DOHH2 (cell line): Measurements from ENCODE around the gene AMH.
A peak's percentile ranks its signal among the peaks of the same experiment; 100 is the strongest.

Source experiments
- H3F3A ChIP-seq: fragments of 200-600 bp; sonication (generic), shearing (Covaris generic); 2 replicates; pipeline ENCODE4 v1.6.0; 2016; ENCODE audit warnings: antibody characterized with exemption, mild to moderate bottlenecking; ENCODE audit not compliant: control insufficient read depth, insufficient read depth
- H3K27ac ChIP-seq: fragments of 200-600 bp; sonication (generic); 2 replicates; pipeline ENCODE4 v1.5.1; 2014; ENCODE audit warnings: low read depth, mild to moderate bottlenecking, low read length, moderate library complexity
- H3K27me3 ChIP-seq: fragments of 200-600 bp; sonication (generic); 2 replicates; pipeline ENCODE4 v1.6.1; 2014; ENCODE audit warnings: mild to moderate bottlenecking, low read length, mixed read lengths; ENCODE audit not compliant: control insufficient read depth
- H3K36me3 ChIP-seq: fragments of 200-600 bp; sonication (generic); 2 replicates; pipeline ENCODE4 v1.6.1; 2014; ENCODE audit warnings: mild to moderate bottlenecking, low read length, moderate library complexity, mixed read lengths; ENCODE audit not compliant: control insufficient read depth
- H3K4me1 ChIP-seq: fragments of 200-600 bp; sonication (generic); 2 replicates; pipeline ENCODE4 v1.6.1; 2014; ENCODE audit warnings: mild to moderate bottlenecking, low read length, mixed read lengths; ENCODE audit not compliant: control insufficient read depth
- H3K4me2 ChIP-seq: fragments of 200-600 bp; sonication (generic); 2 replicates; pipeline ENCODE4 v1.6.0; 2014; ENCODE audit warnings: mild to moderate bottlenecking, low read length, moderate library complexity
- H3K4me3 ChIP-seq: fragments of 200-600 bp; sonication (generic); 2 replicates; pipeline ENCODE4 v1.5.1; 2014; ENCODE audit warnings: mild to moderate bottlenecking, low read length, mixed read lengths
- H3K79me2 ChIP-seq: fragments of 200-600 bp; sonication (generic); 2 replicates; pipeline ENCODE4 v1.6.1; 2014; ENCODE audit warnings: mild to moderate bottlenecking, low read length, mixed read lengths; ENCODE audit not compliant: control insufficient read depth
- H3K9me2 ChIP-seq: fragments of 200-600 bp; sonication (generic); replicated peaks from 2 replicates; pipeline ENCODE4 v1.6.1; 2014; ENCODE audit warnings: mild to moderate bottlenecking, low read length, mixed read lengths; ENCODE audit not compliant: control insufficient read depth
- H3K9me3 ChIP-seq: fragments of 200-600 bp; sonication (generic); 2 replicates; pipeline ENCODE4 v1.6.1; 2014; ENCODE audit warnings: antibody characterized with exemption, low read length, mixed read lengths; ENCODE audit not compliant: control insufficient read depth, insufficient read depth
- H4K20me1 ChIP-seq: fragments of 200-600 bp; sonication (generic); 2 replicates; pipeline ENCODE4 v1.6.0; 2014; ENCODE audit warnings: low read depth, mild to moderate bottlenecking, antibody characterized with exemption, low read length, moderate library complexity; ENCODE audit not compliant: control insufficient read depth, insufficient read depth
- EZH2phosphoT487 ChIP-seq: fragments of 200-600 bp; sonication (generic); IDR thresholded peaks from 2 replicates; pipeline ENCODE4 v1.6.1; 2017; ENCODE audit warnings: borderline replicate concordance, mild to moderate bottlenecking, antibody characterized with exemption, low read length, moderate library complexity, mixed read lengths
- TF ChIP-seq, protein P1 (sequence below): fragments of 200-600 bp; sonication (generic); IDR thresholded peaks from one replicate; pipeline ENCODE4 v1.5.1; 2014; ENCODE audit warnings: antibody characterized with exemption, mild to moderate bottlenecking, low read depth, low read length; ENCODE audit not compliant: poor library complexity, severe bottlenecking

Gene AMH

DNA sequence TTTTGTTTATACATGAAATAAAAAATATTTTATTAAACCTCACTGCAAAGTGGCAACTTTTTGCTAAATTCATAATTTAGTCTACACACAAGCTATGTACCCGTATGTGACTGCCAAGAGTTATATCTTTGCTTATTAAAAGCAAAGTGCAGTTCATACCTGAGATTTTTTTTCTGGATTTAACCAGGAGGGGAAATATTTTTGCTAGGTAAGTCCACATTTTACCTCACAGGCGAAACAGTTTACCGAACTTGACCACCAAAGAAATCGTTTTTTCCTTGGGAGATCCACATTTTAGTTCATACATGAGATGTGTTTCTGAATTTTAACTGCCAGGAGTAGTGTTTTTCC, 19.3 kb downstream of the AMH start:
- Histone ChIP-seq H3K4me1 (peaks cover 67% of the 10 kb centered on the region), H3K27ac (peak overlapping the region; percentile 20; the same call in 1 of the 2 replicates)

DNA sequence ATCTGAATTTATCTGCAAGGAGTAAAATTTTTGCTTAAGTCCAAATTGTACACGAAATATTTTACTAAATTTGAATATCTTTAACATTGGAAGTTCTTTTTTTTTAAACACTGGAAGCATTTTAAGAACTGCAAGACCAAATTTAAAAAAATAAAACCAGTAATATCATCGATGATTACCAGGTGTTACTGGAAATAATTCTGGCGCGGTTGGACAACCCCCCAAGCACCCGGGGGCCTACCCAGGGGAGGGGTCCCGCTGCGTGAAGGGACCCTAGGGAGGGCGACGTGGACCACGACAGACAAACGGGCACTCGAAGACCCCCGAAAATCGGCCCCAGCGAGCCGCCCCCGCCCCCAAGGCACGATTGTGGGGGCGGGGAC, 19.7 kb downstream of the AMH start:
- H3K27ac ChIP-seq = peak overlapping the region; percentile 20; the same call in 1 of the 2 replicates
- TF ChIP-seq, protein P1, sequence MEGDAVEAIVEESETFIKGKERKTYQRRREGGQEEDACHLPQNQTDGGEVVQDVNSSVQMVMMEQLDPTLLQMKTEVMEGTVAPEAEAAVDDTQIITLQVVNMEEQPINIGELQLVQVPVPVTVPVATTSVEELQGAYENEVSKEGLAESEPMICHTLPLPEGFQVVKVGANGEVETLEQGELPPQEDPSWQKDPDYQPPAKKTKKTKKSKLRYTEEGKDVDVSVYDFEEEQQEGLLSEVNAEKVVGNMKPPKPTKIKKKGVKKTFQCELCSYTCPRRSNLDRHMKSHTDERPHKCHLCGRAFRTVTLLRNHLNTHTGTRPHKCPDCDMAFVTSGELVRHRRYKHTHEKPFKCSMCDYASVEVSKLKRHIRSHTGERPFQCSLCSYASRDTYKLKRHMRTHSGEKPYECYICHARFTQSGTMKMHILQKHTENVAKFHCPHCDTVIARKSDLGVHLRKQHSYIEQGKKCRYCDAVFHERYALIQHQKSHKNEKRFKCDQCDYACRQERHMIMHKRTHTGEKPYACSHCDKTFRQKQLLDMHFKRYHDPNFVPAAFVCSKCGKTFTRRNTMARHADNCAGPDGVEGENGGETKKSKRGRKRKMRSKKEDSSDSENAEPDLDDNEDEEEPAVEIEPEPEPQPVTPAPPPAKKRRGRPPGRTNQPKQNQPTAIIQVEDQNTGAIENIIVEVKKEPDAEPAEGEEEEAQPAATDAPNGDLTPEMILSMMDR = no peak
- TF ChIP-seq EZH2phosphoT487 = no peak
- H3F3A ChIP-seq = peaks cover 36% of the 10 kb centered on the region
- H4K20me1 ChIP-seq = peaks cover 18% of the 10 kb centered on the region
- peaks cover 57% of the 10 kb centered on the region for H3K79me2 ChIP-seq
- H3K9me3 ChIP-seq = no peaks in the 10 kb centered on the region
- H3K4me3 ChIP-seq = peak overlapping the region; percentile 74
- H3K4me1 ChIP-seq = peaks cover 65% of the 10 kb centered on the region
- no peaks in the 10 kb centered on the region for H3K27me3 ChIP-seq
- H3K36me3 ChIP-seq = peaks cover 41% of the 10 kb centered on the region
- H3K4me2 ChIP-seq = peak overlapping the region; percentile 95
- H3K9me2 ChIP-seq = no peaks in the 10 kb centered on the region

More for the DNA sequence above, 19.3 kb downstream of the AMH start:
- Histone ChIP-seq H3F3A (peaks cover 36% of the 10 kb centered on the region), H3K4me2 (peak overlapping the region; percentile 95), H4K20me1 (peaks cover 17% of the 10 kb centered on the region; the same call in 1 of the 2 replicates), H3K9me3 (no peaks in the 10 kb centered on the region), H3K27me3 (no peaks in the 10 kb centered on the region), H3K9me2 (no peaks in the 10 kb centered on the region), H3K4me3 (peak overlapping the region; percentile 74), H3K36me3 (peaks cover 39% of the 10 kb centered on the region), H3K79me2 (peaks cover 55% of the 10 kb centered on the region)
- TF ChIP-seq EZH2phosphoT487 = no peak
- TF ChIP-seq, protein P1 = no peak

DNA sequence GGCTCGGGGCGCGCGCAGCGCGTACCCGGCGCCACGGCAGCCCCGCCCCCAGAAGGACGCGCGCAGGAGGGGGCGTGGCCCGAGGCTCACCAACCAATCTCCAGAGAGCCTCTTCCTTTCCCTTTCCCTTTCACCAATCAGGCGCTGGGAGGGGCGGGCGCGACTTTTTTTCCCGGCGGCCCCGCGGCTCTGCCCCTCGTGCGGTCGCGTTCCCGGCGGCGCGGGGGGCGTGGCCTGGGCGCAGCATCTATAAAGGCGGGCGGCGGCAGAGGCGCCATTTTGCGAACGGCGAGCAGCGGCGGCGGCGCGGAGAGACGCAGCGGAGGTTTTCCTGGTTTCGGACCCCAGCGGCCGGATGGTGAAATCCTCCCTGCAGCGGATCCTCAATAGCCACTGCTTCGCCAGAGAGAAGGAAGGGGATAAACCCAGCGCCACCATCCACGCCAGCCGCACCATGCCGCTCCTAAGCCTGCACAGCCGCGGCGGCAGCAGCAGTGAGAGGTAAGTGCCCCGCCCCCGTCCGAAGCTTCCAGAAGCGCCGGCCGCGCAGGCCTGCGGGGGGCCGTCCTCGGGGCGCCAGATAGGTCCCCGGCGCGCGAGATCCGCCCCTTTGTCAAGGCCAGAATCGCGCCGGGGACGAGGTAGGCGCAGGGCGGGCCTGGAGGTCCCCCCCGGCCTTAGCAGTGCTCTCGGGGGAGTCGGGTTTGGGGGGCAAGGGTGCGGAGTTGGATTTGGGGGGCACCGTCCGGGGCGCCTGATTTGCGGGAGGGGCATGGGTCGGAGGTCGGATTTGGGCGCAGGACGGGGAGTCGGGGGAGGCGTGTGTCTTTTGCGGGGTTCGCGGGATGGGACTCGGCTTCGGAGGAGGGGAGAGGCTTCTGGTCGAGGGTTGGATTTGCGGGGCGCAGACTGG, 20.4 kb downstream of the AMH start:
- peaks cover 24% of the 10 kb centered on the region for H4K20me1 ChIP-seq
- H3K9me3 ChIP-seq = no peaks in the 10 kb centered on the region
- H3K79me2 ChIP-seq = peaks cover 63% of the 10 kb centered on the region
- H3K27ac ChIP-seq = peak overlapping the region; percentile 85
- H3K4me2 ChIP-seq = peak overlapping the region; percentile 99
- no peaks in the 10 kb centered on the region for H3K9me2 ChIP-seq
- peak overlapping the region; percentile 86 for H3K4me3 ChIP-seq
- no peaks in the 10 kb centered on the region for H3K27me3 ChIP-seq
- TF ChIP-seq, protein P1 = no peak
- TF ChIP-seq EZH2phosphoT487 = no peak
- H3F3A ChIP-seq = peaks cover 41% of the 10 kb centered on the region
- H3K36me3 ChIP-seq = peaks cover 48% of the 10 kb centered on the region
- H3K4me1 ChIP-seq = peaks cover 64% of the 10 kb centered on the region
